Measurements from ENCODE around the gene STPG1.

STPG1 gene

DNA sequence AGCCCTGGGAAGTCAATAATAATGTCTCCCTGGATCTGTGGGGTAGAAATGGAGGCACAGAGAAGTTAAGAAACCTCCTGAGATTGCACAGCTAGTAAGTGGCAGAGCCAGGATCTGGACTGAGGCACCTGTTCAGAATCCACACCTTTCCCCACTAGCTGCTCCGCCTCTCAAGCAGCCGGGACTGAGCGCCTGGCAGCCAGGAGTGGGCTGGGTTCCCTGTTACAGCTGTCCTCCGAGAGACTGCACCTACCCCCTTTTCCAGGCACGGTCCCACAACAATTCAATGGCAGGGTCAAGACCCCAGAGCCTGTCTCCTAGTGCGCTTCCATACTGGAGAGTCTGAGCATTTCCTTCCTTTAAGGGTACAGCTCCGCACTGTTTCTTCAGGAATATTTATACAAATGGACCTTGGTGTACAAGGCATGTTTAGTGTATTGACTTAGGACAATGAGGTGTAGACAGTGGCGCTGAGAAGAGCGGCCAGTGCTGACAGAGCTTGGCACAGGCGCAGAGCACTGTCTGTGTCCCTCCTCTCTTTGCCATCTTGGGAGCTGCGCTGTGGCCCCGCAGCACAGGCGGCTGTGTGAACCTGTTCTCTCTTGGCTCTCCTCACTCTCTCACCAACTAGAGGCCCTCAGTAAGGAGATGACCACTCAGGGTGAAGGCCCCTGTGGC lies 70.0 kb downstream of the STPG1 start:
- H3K4me3 ChIP-seq (ENCODE audit: low read depth, low read length), result no peak overlapping the region
- ChIA-PET POLR2A (no interaction called here), CTCF (interaction anchor here (1.4 to 1.8 kb wide), 2 partner anchors 48 to 142 kb away, joined by 5 to 9 read pairs; no protein-coding TSS in a partner anchor)
- TF ChIP-seq CTCF (IDR thresholded peaks at IDR 0.05; ENCODE audit: insufficient read depth, low read length, missing control alignments), result no peak
- no peak for DNase-seq (ENCODE audit: low read depth, low spot score)

- CTCF ChIA-PET, result interaction anchor here (0.8 to 1.7 kb wide), 3 partner anchors 50 to 142 kb away, joined by 3 to 4 read pairs (median 3); no protein-coding TSS in a partner anchor
- DNase-seq (ENCODE audit: low read depth, low spot score), result no peak
- no peak overlapping the region for H3K4me3 ChIP-seq (ENCODE audit: low read depth, low read length)
- TF ChIP-seq CTCF (IDR thresholded peaks at IDR 0.05; ENCODE audit: insufficient read depth, low read length, missing control alignments), result no peak
- POLR2A ChIA-PET, result no interaction called here
Observed at GRCh38 chr1:24341260-24341659, 72.3 kb downstream of the STPG1 start.

- no peak overlapping the region for H3K4me3 ChIP-seq (ENCODE audit: low read depth, low read length)
- ChIA-PET CTCF (interaction anchor here (0.8 to 1.7 kb wide), 3 partner anchors 50 to 142 kb away, joined by 3 to 4 read pairs (median 3); no protein-coding TSS in a partner anchor), POLR2A (no interaction called here)
- TF ChIP-seq CTCF (IDR thresholded peaks at IDR 0.05; ENCODE audit: insufficient read depth, low read length, missing control alignments), result no peak
- DNase-seq (ENCODE audit: low read depth, low spot score), result no peak
Observed at GRCh38 chr1:24340770-24341169, 72.8 kb downstream of the STPG1 start.

DNA sequence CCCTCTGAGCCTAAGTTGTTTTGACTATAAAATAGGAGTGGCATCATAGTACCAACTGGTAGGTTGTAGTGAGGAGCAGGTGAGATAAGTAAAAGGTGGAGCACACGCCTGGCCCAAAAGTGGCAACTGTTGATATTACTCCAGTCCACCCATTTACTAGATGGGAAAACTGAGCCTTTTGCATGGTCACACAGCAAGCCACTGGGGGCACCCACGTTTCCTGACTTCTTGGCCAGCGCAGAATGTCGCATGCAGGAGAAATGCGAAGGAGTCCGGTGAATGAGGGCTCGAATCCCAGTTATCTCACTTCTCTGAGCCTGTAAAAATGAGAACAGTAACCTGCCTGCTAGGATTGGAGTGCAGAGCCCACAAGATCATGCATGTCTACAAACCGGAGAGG lies 73.6 kb downstream of the STPG1 start:
- no peak for DNase-seq (ENCODE audit: low read depth, low spot score)
- ChIA-PET POLR2A (no interaction called here), CTCF (interaction anchor here (1.7 kb wide), 1 partner anchor 141 kb away, joined by 4 read pairs; no protein-coding TSS in a partner anchor)
- no peak overlapping the region for H3K4me3 ChIP-seq (ENCODE audit: low read depth, low read length)
- TF ChIP-seq CTCF (IDR thresholded peaks at IDR 0.05; ENCODE audit: insufficient read depth, low read length, missing control alignments), result no peak

DNA sequence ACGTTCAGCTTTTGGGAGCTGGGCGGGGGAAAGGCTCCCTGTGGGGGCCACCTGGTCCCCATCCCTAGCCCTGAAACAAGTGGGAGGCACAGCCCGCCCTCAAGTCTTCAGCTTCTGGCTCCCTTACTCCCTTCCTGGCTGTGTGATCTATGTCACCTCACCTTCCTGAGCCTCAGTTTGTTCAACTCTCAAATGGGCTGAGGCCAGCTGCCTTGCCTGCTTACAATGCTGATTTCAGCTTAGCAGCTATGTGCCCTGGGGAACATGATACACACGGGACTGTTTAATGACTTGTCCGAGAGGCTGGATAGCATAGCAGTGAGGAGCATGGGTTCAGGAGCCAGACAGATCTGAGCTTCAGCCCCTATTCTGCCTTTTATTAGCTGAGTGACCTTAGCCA lies 75.1 kb downstream of the STPG1 start:
- H3K4me3 ChIP-seq (ENCODE audit: low read depth, low read length), result no peak overlapping the region
- ChIA-PET CTCF (interaction anchor here (1.0 kb wide), 1 partner anchor 55 kb away, joined by 3 read pairs; no protein-coding TSS in a partner anchor), POLR2A (no interaction called here)
- no peak for TF ChIP-seq CTCF (IDR thresholded peaks at IDR 0.05; ENCODE audit: insufficient read depth, low read length, missing control alignments)
- no peak for DNase-seq (ENCODE audit: low read depth, low spot score)

GRCh38 chr1:24337455-24337854 lies 76.1 kb downstream of the STPG1 start:
- ChIA-PET CTCF (interaction anchor here (1.0 kb wide), 1 partner anchor 54 kb away, joined by 3 read pairs; no protein-coding TSS in a partner anchor), POLR2A (no interaction called here)
- H3K4me3 ChIP-seq (ENCODE audit: low read depth, low read length), result no peak overlapping the region
- TF ChIP-seq CTCF (IDR thresholded peaks at IDR 0.05; ENCODE audit: insufficient read depth, low read length, missing control alignments), result no peak
- no peak for DNase-seq (ENCODE audit: low read depth, low spot score)

All from AG04449 (cell line).